Activated T-cell treated with anti-CD3 and anti-CD28 coated beads, Interleukin-2, amount 50 U/mL, for 4 hours (primary cell): ENCODE measurements around the gene ABI3. TPM values are rescaled to one million over a fixed set of nuclear protein-coding genes. Genes with fewer than 3 reads are reported as not detected.
"Not testable (repeated sequence)": the region's sequence is repeated elsewhere in the genome, so short reads cannot be mapped to it uniquely, and the experiment has no call there.

ENCODE experiments used
- ATAC-seq, 2 donors: fragments of 200-7000 bp; cut with Tn5 transposase; one replicate each; pipeline ENCODE4 v1.10.0; 2021
- DNase-seq: peaks from one replicate; pipeline ENCODE4 v3.0.0-alpha.2; 2020
- H3K27me3 Mint-ChIP-seq: one replicate; pipeline ENCODE4 v1.8.0; 2021; ENCODE audit warnings: low read depth, mixed read lengths
- H3K36me3 Mint-ChIP-seq: one replicate; pipeline ENCODE4 v1.8.0; 2022; ENCODE audit warnings: mixed read lengths; ENCODE audit not compliant: insufficient read depth
- H3K4me1 Mint-ChIP-seq: one replicate; pipeline ENCODE4 v1.8.0; 2021; ENCODE audit warnings: low read depth, mixed read lengths
- H3K4me3 Mint-ChIP-seq: one replicate; pipeline ENCODE4 v1.8.0; 2021; ENCODE audit warnings: mild to moderate bottlenecking, moderate library complexity, mixed read lengths
- H3K9me3 Mint-ChIP-seq: one replicate; pipeline ENCODE4 v1.8.0; 2021; ENCODE audit warnings: mixed read lengths
- total RNA-seq, 3 donors: library from RNA; stranded (reverse); gene quantifications; one replicate each; pipeline ENCODE4 v1.2.1, GENCODE V29; 2021

Gene ABI3
- 10 to 100 TPM; 15.0 to 24.2 (median 22.7) TPM for total RNA-seq

- Mint-ChIP-seq H3K27me3 (no peaks in the 10 kb centered on the region), H3K9me3 (no peaks in the 10 kb centered on the region), H3K4me3 (peak within 1 kb of the TSS; percentile 84), H3K4me1 (peaks cover 64% of the 10 kb centered on the region), H3K36me3 (peaks cover 7% of the 10 kb centered on the region)
- DNase-seq (peak; percentile 51), ATAC-seq (peak; percentile 93 to 95)
These were observed at the start of gene ABI3, which contains the start of gene GNGT2 for GRCh38 chr17:49210158-49211029. ABI3 (plus strand) TSS chr17:49210707; CDS start chr17:49210725, 18 bp downstream. GNGT2 (minus strand) TSS chr17:49210574; CDS start chr17:49207422, 3,152 bp downstream.

- DNase-seq (no peak), ATAC-seq (no peak)
- no peaks in the 10 kb centered on the region for H3K9me3 Mint-ChIP-seq
- peaks cover 33% of the 10 kb centered on the region for H3K27me3 Mint-ChIP-seq
- no peak overlapping the region for H3K4me3 Mint-ChIP-seq
- no peaks in the 10 kb centered on the region for H3K36me3 Mint-ChIP-seq
- no peaks in the 10 kb centered on the region for H3K4me1 Mint-ChIP-seq
These were observed 47.6 kb upstream of the ABI3 start for GRCh38 chr17:49162866-49163265.

- ATAC-seq = no peak
- H3K4me3 Mint-ChIP-seq = no peak overlapping the region
- no peaks in the 10 kb centered on the region for H3K36me3 Mint-ChIP-seq
- H3K4me1 Mint-ChIP-seq = no peaks in the 10 kb centered on the region
- H3K9me3 Mint-ChIP-seq = no peaks in the 10 kb centered on the region
- DNase-seq = no peak
- peaks cover 41% of the 10 kb centered on the region for H3K27me3 Mint-ChIP-seq
These were observed 45.4 kb upstream of the ABI3 start for GRCh38 chr17:49165143-49165542.

- no peak overlapping the region for H3K4me3 Mint-ChIP-seq
- ATAC-seq (no peak), DNase-seq (no peak)
- H3K9me3 Mint-ChIP-seq = peaks cover 1% of the 10 kb centered on the region
- H3K4me1 Mint-ChIP-seq = no peaks in the 10 kb centered on the region
- H3K27me3 Mint-ChIP-seq = peaks cover 53% of the 10 kb centered on the region
- no peaks in the 10 kb centered on the region for H3K36me3 Mint-ChIP-seq
These were observed 41.8 kb upstream of the ABI3 start for GRCh38 chr17:49168706-49169105.

GRCh38 chr17:49170216-49170615, 40.3 kb upstream of the ABI3 start:
- Mint-ChIP-seq H3K27me3 (peaks cover 57% of the 10 kb centered on the region), H3K9me3 (peaks cover 15% of the 10 kb centered on the region), H3K4me1 (no peaks in the 10 kb centered on the region), H3K36me3 (no peaks in the 10 kb centered on the region), H3K4me3 (no peak overlapping the region)
- ATAC-seq = no peak
- DNase-seq = no peak

- ATAC-seq, H3K4me1 Mint-ChIP-seq, DNase-seq, H3K4me3 Mint-ChIP-seq, H3K36me3 Mint-ChIP-seq: not testable (repeated sequence)
- H3K27me3 Mint-ChIP-seq = peaks cover 56% of the 10 kb centered on the region
- peaks cover 20% of the 10 kb centered on the region for H3K9me3 Mint-ChIP-seq
These were observed 39.8 kb upstream of the ABI3 start for GRCh38 chr17:49170711-49171110.

- ATAC-seq, H3K36me3 Mint-ChIP-seq: not testable (repeated sequence)
- H3K9me3 Mint-ChIP-seq = peaks cover 27% of the 10 kb centered on the region
These were observed 34.5 kb upstream of the ABI3 start for GRCh38 chr17:49175978-49176377.

GRCh38 chr17:49180303-49180702, 30.2 kb upstream of the ABI3 start:
- peaks cover 3% of the 10 kb centered on the region for H3K4me1 Mint-ChIP-seq
- ATAC-seq = peak in 1 of 2 donors; percentile 48
- H3K36me3 Mint-ChIP-seq = no peaks in the 10 kb centered on the region
- no peak overlapping the region for H3K4me3 Mint-ChIP-seq
- peak; percentile 69 for DNase-seq
- H3K9me3 Mint-ChIP-seq = peaks cover 11% of the 10 kb centered on the region
- H3K27me3 Mint-ChIP-seq = peaks cover 2% of the 10 kb centered on the region

More at GRCh38 chr17:49175978-49176377, 34.5 kb upstream of the ABI3 start:
- not testable (repeated sequence) for H3K4me1 Mint-ChIP-seq, DNase-seq, H3K4me3 Mint-ChIP-seq
- H3K27me3 Mint-ChIP-seq = peaks cover 18% of the 10 kb centered on the region

GRCh38 chr17:49180998-49181635, 29.4 kb upstream of the ABI3 start:
- H3K36me3 Mint-ChIP-seq = no peaks in the 10 kb centered on the region
- peaks cover 3% of the 10 kb centered on the region for H3K9me3 Mint-ChIP-seq
- peaks cover 2% of the 10 kb centered on the region for H3K27me3 Mint-ChIP-seq
- DNase-seq (no peak), ATAC-seq (no peak)
- peaks cover 3% of the 10 kb centered on the region for H3K4me1 Mint-ChIP-seq
- H3K4me3 Mint-ChIP-seq = no peak overlapping the region

GRCh38 chr17:49183341-49183740, 27.2 kb upstream of the ABI3 start:
- ATAC-seq (no peak), DNase-seq (no peak)
- H3K4me1 Mint-ChIP-seq = peaks cover 3% of the 10 kb centered on the region
- H3K9me3 Mint-ChIP-seq = no peaks in the 10 kb centered on the region
- no peak overlapping the region for H3K4me3 Mint-ChIP-seq
- peaks cover 2% of the 10 kb centered on the region for H3K27me3 Mint-ChIP-seq
- H3K36me3 Mint-ChIP-seq = no peaks in the 10 kb centered on the region

GRCh38 chr17:49183801-49184200, 26.7 kb upstream of the ABI3 start:
- DNase-seq (no peak), ATAC-seq (no peak)
- Mint-ChIP-seq H3K36me3 (no peaks in the 10 kb centered on the region), H3K4me1 (peaks cover 3% of the 10 kb centered on the region), H3K9me3 (no peaks in the 10 kb centered on the region), H3K4me3 (no peak overlapping the region), H3K27me3 (no peaks in the 10 kb centered on the region)

- not testable (repeated sequence) for H3K4me1 Mint-ChIP-seq, H3K4me3 Mint-ChIP-seq, H3K9me3 Mint-ChIP-seq, H3K36me3 Mint-ChIP-seq, ATAC-seq, H3K27me3 Mint-ChIP-seq, DNase-seq
These were observed 26.0 kb upstream of the ABI3 start for GRCh38 chr17:49184522-49184921.

- not testable (repeated sequence) for H3K36me3 Mint-ChIP-seq, H3K27me3 Mint-ChIP-seq, ATAC-seq, DNase-seq, H3K9me3 Mint-ChIP-seq, H3K4me1 Mint-ChIP-seq, H3K4me3 Mint-ChIP-seq
These were observed 25.1 kb upstream of the ABI3 start for GRCh38 chr17:49185381-49185780.

- ATAC-seq = no peak
- no peaks in the 10 kb centered on the region for H3K9me3 Mint-ChIP-seq
- no peaks in the 10 kb centered on the region for H3K36me3 Mint-ChIP-seq
- H3K4me3 Mint-ChIP-seq = no peak overlapping the region
- no peak for DNase-seq
- H3K27me3 Mint-ChIP-seq = no peaks in the 10 kb centered on the region
- peaks cover 9% of the 10 kb centered on the region for H3K4me1 Mint-ChIP-seq
These were observed 23.2 kb upstream of the ABI3 start for GRCh38 chr17:49187301-49187700.

- no peaks in the 10 kb centered on the region for H3K27me3 Mint-ChIP-seq
- no peaks in the 10 kb centered on the region for H3K9me3 Mint-ChIP-seq
- no peak overlapping the region for H3K4me3 Mint-ChIP-seq
- DNase-seq = no peak
- H3K36me3 Mint-ChIP-seq = no peaks in the 10 kb centered on the region
- ATAC-seq = no peak
- H3K4me1 Mint-ChIP-seq = peaks cover 33% of the 10 kb centered on the region
These were observed 19.6 kb upstream of the ABI3 start for GRCh38 chr17:49190932-49191331.
